BLaER1 treated with 17β-estradiol and CSF1 and Interleukin-3, amounts not matched to agents 10 nM and 100 nM (cell line): ENCODE measurements around the gene OSGEP.
A peak's percentile ranks its signal among the peaks of the same experiment; 100 is the strongest.
"Not testable (repeated sequence)": the region's sequence is repeated elsewhere in the genome, so short reads cannot be mapped to it uniquely, and the experiment has no call there.

Source experiments
- H3K27ac ChIP-seq, 11 experiments: shearing (Covaris generic); formaldehyde crosslinking; 2 replicates each; pipeline ENCODE4 v1.8.1; 2022
- H3K27me3 ChIP-seq, 11 experiments: shearing (Covaris generic); formaldehyde crosslinking; 2 replicates each; pipeline ENCODE4 v1.8.1; 2022
- H3K36me3 ChIP-seq, 11 experiments: shearing (Covaris generic); formaldehyde crosslinking; 2 replicates each; pipeline ENCODE4 v1.8.1; 2022
- H3K4me1 ChIP-seq, 10 experiments: shearing (Covaris generic); formaldehyde crosslinking; 2 replicates each; pipeline ENCODE4 v1.8.1; 2022
- H3K4me2 ChIP-seq, 11 experiments: shearing (Covaris generic); formaldehyde crosslinking; 2 replicates each; pipeline ENCODE4 v1.8.1; 2022
- H3K4me3 ChIP-seq, 10 experiments: shearing (Covaris generic); formaldehyde crosslinking; 2 replicates each; pipeline ENCODE4 v1.8.1; 2022
- H3K9ac ChIP-seq, 11 experiments: shearing (Covaris generic); formaldehyde crosslinking; 2 replicates each; pipeline ENCODE4 v1.8.1; 2022
- H3K9me3 ChIP-seq, 11 experiments: shearing (Covaris generic); formaldehyde crosslinking; replicated peaks in 1 of 11; 2 replicates each; pipeline ENCODE4 v1.8.1; 2022
- H4K20me1 ChIP-seq, 11 experiments: shearing (Covaris generic); formaldehyde crosslinking; 2 replicates each; pipeline ENCODE4 v1.8.1; 2022
- Cebpa-rat ChIP-seq, 11 experiments: shearing (Covaris generic); IDR thresholded peaks; 2 replicates each; pipeline ENCODE4 v1.8.1; 2022

Gene OSGEP

GRCh38 chr14:20461225-20462141, 6.9 kb upstream of the OSGEP start, which contains the start of gene PIP4P1:
TSS of gene PIP4P1 (minus strand) at chr14:20461434. CDS start at chr14:20461325, 109 bp downstream.
- Histone ChIP-seq H3K27me3 (no peaks in the 10 kb centered on the region), H3K4me1 (peaks cover 50 to 58% (median 54%) of the 10 kb centered on the region in 10 experiments), H3K4me3 (peak within 1 kb of the TSS; percentile 86 to 99 (median 92)), H3K36me3 (peaks cover 37 to 40% (median 38%) of the 10 kb centered on the region in 11 experiments), H3K27ac (peak within 1 kb of the TSS; percentile 89 to 96 (median 92)), H3K4me2 (peak within 1 kb of the TSS; percentile 91 to 98 (median 94)), H3K9ac (peak within 1 kb of the TSS; percentile 89 to 98 (median 92)), H4K20me1 (peaks cover 0 to 45% (median 24%) of the 10 kb centered on the region in 11 experiments; a peak in 15 of 22 replicates), H3K9me3 (peaks cover 0 to 7% (median 0%) of the 10 kb centered on the region in 11 experiments; a peak in 3 of 22 replicates)
- TF ChIP-seq Cebpa-rat (IDR thresholded peaks at IDR 0.05), result peak in 1 of 11 experiments; percentile 15; a peak in 1 of 22 replicates

- H3K4me3 ChIP-seq, result peak overlapping the region; percentile 86 to 99 (median 92)
- H3K9me3 ChIP-seq, result peaks cover 0 to 7% (median 0%) of the 10 kb centered on the region in 11 experiments; a peak in 3 of 22 replicates
- H4K20me1 ChIP-seq, result peaks cover 0 to 53% (median 28%) of the 10 kb centered on the region in 11 experiments; a peak in 15 of 22 replicates
- no peaks in the 10 kb centered on the region for H3K27me3 ChIP-seq
- H3K9ac ChIP-seq, result peak overlapping the region; percentile 89 to 98 (median 92)
- no peak for TF ChIP-seq Cebpa-rat (IDR thresholded peaks at IDR 0.05)
- H3K36me3 ChIP-seq, result peaks cover 39 to 47% (median 43%) of the 10 kb centered on the region in 11 experiments
- peak overlapping the region; percentile 91 to 98 (median 94) for H3K4me2 ChIP-seq
- peak overlapping the region; percentile 87 to 96 (median 92) for H3K27ac ChIP-seq
- H3K4me1 ChIP-seq, result peaks cover 54 to 62% (median 57%) of the 10 kb centered on the region in 10 experiments
Observed at GRCh38 chr14:20460458-20461224, 6.0 kb upstream of the OSGEP start.

GRCh38 chr14:20458031-20458789, 3.6 kb upstream of the OSGEP start:
- Histone ChIP-seq H3K4me2 (peak overlapping the region; percentile 91 to 98 (median 94)), H3K4me3 (peak overlapping the region; percentile 3 to 99 (median 82); a peak in 18 of 20 replicates), H3K27ac (peak overlapping the region; percentile 9 to 97 (median 95); a peak in 20 of 22 replicates), H4K20me1 (peaks cover 0 to 53% (median 28%) of the 10 kb centered on the region in 11 experiments; a peak in 15 of 22 replicates), H3K9ac (peak overlapping the region; percentile 53 to 98 (median 93); a peak in 20 of 22 replicates), H3K36me3 (peaks cover 39 to 50% (median 44%) of the 10 kb centered on the region in 11 experiments), H3K27me3 (no peaks in the 10 kb centered on the region), H3K9me3 (peaks cover 0 to 7% (median 0%) of the 10 kb centered on the region in 11 experiments; a peak in 3 of 22 replicates), H3K4me1 (peaks cover 58 to 67% (median 64%) of the 10 kb centered on the region in 10 experiments)
- no peak for TF ChIP-seq Cebpa-rat (IDR thresholded peaks at IDR 0.05)

GRCh38 chr14:20456971-20457370, 2.4 kb upstream of the OSGEP start:
- Histone ChIP-seq H3K4me2 (peak overlapping the region; percentile 91 to 98 (median 94)), H3K9ac (peak overlapping the region; percentile 91 to 98 (median 93); a peak in 20 of 22 replicates), H3K9me3 (peaks cover 0 to under 1% (median 0%) of the 10 kb centered on the region in 11 experiments; a peak in 1 of 22 replicates), H3K4me1 (peaks cover 58 to 67% (median 63%) of the 10 kb centered on the region in 10 experiments), H3K4me3 (peak overlapping the region; percentile 76 to 99 (median 84)), H3K27me3 (no peaks in the 10 kb centered on the region), H3K27ac (peak overlapping the region in 10 of 11 experiments; percentile 90 to 97 (median 96); a peak in 20 of 22 replicates), H3K36me3 (peaks cover 48 to 62% (median 55%) of the 10 kb centered on the region in 11 experiments), H4K20me1 (peaks cover 0 to 53% (median 28%) of the 10 kb centered on the region in 11 experiments; a peak in 15 of 22 replicates)
- no peak for TF ChIP-seq Cebpa-rat (IDR thresholded peaks at IDR 0.05)

GRCh38 chr14:20455355-20456300, 1.0 kb upstream of the OSGEP start:
- H3K27ac ChIP-seq, result peak overlapping the region; percentile 90 to 97 (median 95)
- peak overlapping the region; percentile 76 to 99 (median 84) for H3K4me3 ChIP-seq
- no peaks in the 10 kb centered on the region for H3K9me3 ChIP-seq
- peak overlapping the region; percentile 91 to 98 (median 94) for H3K4me2 ChIP-seq
- peaks cover 61 to 75% (median 68%) of the 10 kb centered on the region in 11 experiments for H3K36me3 ChIP-seq
- H4K20me1 ChIP-seq, result peaks cover 0 to 49% (median 26%) of the 10 kb centered on the region in 11 experiments; a peak in 15 of 22 replicates
- peak overlapping the region; percentile 91 to 98 (median 93) for H3K9ac ChIP-seq
- peaks cover 56 to 68% (median 62%) of the 10 kb centered on the region in 10 experiments for H3K4me1 ChIP-seq
- H3K27me3 ChIP-seq, result no peaks in the 10 kb centered on the region
- no peak for TF ChIP-seq Cebpa-rat (IDR thresholded peaks at IDR 0.05)

- peak overlapping the region; percentile 88 to 98 (median 93) for H3K4me2 ChIP-seq
Observed at GRCh38 chr14:20452831-20453230, 1.8 kb downstream of the OSGEP start.

More at GRCh38 chr14:20452831-20453230, 1.8 kb downstream of the OSGEP start:
- H3K36me3 ChIP-seq, result peaks cover 66 to 78% (median 71%) of the 10 kb centered on the region in 11 experiments
- H4K20me1 ChIP-seq, result peaks cover 0 to 21% (median 12%) of the 10 kb centered on the region in 11 experiments; a peak in 12 of 22 replicates
- H3K9ac ChIP-seq, result peak overlapping the region in 6 of 11 experiments; percentile 11 to 95 (median 92); a peak in 4 of 22 replicates
- H3K9me3 ChIP-seq, H3K27me3 ChIP-seq: not testable (repeated sequence)
- H3K27ac ChIP-seq, result peak overlapping the region in 1 of 11 experiments; percentile 96; a peak in 3 of 22 replicates
- peak overlapping the region in 5 of 10 experiments; percentile 81 to 95 (median 86); a peak in 6 of 20 replicates for H3K4me3 ChIP-seq
- peaks cover 42 to 59% (median 49%) of the 10 kb centered on the region in 10 experiments for H3K4me1 ChIP-seq
